IPS DF 6.9 (cell line): ENCODE measurements around the gene CHST11.

ENCODE experiments used
- DNase-seq: peaks from one replicate; pipeline ENCODE4 v3.0.0-alpha.2; 2013; ENCODE audit warnings: low read depth, low spot score
- H3K27ac ChIP-seq: one replicate; pipeline ENCODE4 v1.5.1; 2013; ENCODE audit warnings: low read length, control low read depth
- H3K27me3 ChIP-seq: 2 replicates; pipeline ENCODE4 v1.6.1; 2013; ENCODE audit warnings: mild to moderate bottlenecking, low read length; ENCODE audit not compliant: control insufficient read depth, insufficient read depth
- H3K36me3 ChIP-seq: 2 replicates; pipeline ENCODE4 v1.6.1; 2013; ENCODE audit warnings: low read length; ENCODE audit not compliant: control insufficient read depth, insufficient read depth
- H3K4me1 ChIP-seq: 2 replicates; pipeline ENCODE4 v1.6.1; 2013; ENCODE audit warnings: low read length; ENCODE audit not compliant: control insufficient read depth, insufficient read depth
- H3K4me3 ChIP-seq: 2 replicates; pipeline ENCODE4 v1.5.1; 2013; ENCODE audit warnings: mild to moderate bottlenecking, low read length
- H3K9me3 ChIP-seq: 2 replicates; pipeline ENCODE4 v1.6.1; 2013; ENCODE audit warnings: low read length, inconsistent platforms; ENCODE audit not compliant: control insufficient read depth, insufficient read depth
- WGBS: extraction: QIAGEN DNeasy Blood & Tissue Kit; methylation state at CpG from one replicate; pipeline ENCODE4 v1.1.7; 2013; ENCODE audit warnings: mixed read lengths, missing lambda C conversion rate; ENCODE audit not compliant: insufficient read length, insufficient coverage; 5-methylcytosine and 5-hydroxymethylcytosine counted together

Gene CHST11

DNA sequence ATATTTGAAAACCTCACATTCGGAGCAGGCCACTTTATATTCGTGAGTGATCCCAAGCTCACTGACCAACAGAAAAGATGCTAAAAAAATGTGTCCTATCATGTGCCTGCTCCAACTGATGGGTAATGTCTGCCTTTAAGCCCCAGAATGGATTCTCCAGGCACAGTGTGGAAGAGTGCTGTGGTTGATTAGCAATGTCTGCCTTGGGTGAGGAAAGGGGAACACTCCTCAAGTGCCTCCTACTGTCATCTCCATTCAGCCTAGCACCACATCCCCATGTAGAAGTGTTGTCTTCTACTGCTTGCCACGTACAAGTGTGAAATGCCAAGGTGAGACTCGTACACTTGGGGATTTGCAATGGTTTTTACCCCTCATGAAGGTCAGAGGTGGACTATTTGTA lies 302.0 kb downstream of the CHST11 start:
- H3K4me3 ChIP-seq = no peak overlapping the region
- peaks cover 1% of the 10 kb centered on the region; the same call in 1 of the 2 replicates for H3K4me1 ChIP-seq
- H3K9me3 ChIP-seq = no peaks in the 10 kb centered on the region
- no CpG with 5 or more reads among the region's 4 CpGs for WGBS
- H3K27me3 ChIP-seq = no peaks in the 10 kb centered on the region
- no peak for DNase-seq
- no peak overlapping the region for H3K27ac ChIP-seq
- no peaks in the 10 kb centered on the region for H3K36me3 ChIP-seq

DNA sequence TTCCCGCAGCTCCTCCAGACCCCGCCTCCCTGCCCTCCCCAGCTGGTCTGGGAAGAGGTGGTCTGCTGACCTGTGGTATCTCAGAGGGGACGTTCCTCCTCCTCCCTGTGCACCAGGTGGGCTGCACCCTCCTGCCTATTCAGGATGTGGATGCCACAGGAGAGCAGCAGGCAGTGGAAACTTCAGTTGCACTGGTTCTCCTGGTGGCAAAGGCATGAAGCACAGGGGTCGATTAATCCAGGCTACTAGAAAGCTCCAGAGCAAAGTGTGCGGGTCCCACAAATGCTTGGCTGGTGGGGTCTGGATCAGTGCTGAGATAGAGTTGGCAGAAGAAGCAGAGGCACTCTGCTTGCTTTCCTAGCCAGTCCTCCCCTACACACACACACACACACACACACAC lies 304.3 kb downstream of the CHST11 start:
- Histone ChIP-seq H3K4me1 (peaks cover 1% of the 10 kb centered on the region; the same call in 1 of the 2 replicates), H3K4me3 (no peak overlapping the region), H3K9me3 (no peaks in the 10 kb centered on the region), H3K27me3 (no peaks in the 10 kb centered on the region), H3K27ac (no peak overlapping the region), H3K36me3 (no peaks in the 10 kb centered on the region)
- DNase-seq = no peak
- no CpG with 5 or more reads among the region's 5 CpGs for whole genome bisulfite sequencing

DNA sequence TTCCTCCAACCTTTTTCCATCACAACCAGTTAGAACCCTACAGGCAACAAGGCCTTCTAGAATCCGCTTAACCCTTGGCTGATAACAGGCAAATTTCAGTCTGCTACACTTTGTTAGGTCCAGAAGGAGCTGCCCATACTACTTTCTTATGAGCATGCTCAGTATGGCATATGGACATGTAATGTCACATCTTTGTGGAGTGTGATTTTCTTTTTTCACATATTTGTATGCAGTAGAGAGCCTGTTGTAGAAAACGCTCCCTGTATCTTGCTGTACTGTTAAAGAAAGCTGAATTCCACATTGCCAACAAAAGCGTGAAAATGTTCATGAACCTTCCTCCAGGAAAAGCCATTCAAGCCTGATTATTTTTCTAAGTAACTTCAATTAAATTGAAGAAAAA lies 304.9 kb downstream of the CHST11 start:
- no CpG with 5 or more reads among the region's 3 CpGs for WGBS
- Histone ChIP-seq H3K36me3 (no peaks in the 10 kb centered on the region), H3K27me3 (no peaks in the 10 kb centered on the region), H3K4me3 (no peak overlapping the region), H3K4me1 (peaks cover 1% of the 10 kb centered on the region; the same call in 1 of the 2 replicates), H3K27ac (no peak overlapping the region), H3K9me3 (no peaks in the 10 kb centered on the region)
- no peak for DNase-seq

DNA sequence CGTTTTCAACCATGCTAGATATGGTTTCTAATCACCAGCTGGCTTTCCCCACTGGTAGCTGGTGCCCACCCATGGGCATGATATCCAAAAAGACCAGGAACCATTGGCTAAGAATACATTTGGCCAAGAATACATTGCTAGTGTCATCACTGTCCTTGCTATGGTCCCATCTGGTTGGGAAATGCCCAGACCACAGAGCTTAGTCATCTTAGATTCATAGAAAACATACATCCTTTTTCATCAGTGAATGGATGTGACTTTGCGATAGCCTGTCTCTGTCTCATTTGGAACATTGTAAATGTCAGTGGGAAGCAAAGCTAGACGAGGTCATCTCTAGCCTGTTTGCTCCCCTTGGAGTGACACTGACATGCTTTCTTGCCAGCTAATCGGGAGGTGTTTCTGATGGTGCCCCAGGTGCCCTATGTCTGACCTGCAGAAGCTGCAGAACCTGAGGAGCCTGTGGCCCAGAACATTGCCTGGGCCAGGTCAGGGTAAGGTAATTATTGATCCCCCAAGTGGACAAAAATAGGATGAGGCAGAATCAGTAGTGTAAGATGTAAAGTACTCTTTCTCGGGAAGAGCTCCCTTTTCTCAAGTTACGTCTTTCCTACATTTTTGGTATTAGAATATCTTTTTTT lies 306.5 kb downstream of the CHST11 start:
- no peaks in the 10 kb centered on the region for H3K27me3 ChIP-seq
- H3K27ac ChIP-seq = no peak overlapping the region
- no peak for DNase-seq
- H3K36me3 ChIP-seq = no peaks in the 10 kb centered on the region
- H3K9me3 ChIP-seq = no peaks in the 10 kb centered on the region
- peaks cover 3% of the 10 kb centered on the region; the same call in 1 of the 2 replicates for H3K4me1 ChIP-seq
- H3K4me3 ChIP-seq = no peak overlapping the region
- WGBS = no CpG with 5 or more reads among the region's 6 CpGs

DNA sequence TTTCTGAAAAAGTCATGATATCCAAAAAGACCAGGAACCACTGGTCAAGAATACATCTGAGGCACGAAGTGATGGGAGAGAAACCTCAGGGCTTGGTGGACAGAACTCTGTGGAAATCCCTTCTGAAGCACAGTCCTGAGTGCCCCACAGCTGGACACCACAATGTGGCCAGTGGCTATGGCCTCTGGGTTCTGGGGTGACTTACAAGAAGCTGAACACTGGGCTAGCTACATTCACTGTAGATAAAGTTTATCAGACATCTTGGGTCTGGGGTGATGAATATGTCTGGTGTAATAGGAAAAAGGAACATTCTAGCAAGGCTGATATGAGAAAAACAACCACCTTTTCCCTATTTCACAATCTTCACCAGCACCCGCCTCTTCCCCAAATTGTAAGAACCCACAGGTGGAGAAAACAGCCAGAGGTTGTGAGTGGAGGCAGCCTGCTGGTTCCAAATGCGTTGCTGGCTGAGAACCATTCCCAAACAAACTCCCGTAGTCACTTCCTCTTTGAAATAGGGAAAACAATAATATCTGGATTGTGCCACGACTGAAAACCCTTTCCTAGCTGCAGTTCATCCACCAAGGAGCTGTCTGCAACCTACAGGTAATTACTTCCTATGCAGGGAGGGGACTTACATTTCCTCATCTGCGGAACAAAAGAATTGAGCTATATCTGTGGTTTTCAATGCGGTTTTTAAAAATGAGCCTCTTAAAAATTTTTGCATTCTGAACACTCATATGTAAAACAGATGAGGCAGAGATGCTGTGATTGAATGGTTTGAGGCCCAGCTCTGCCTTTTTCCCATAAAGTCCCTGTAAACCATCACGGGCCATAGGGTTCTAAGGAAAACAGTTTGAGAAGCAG lies 307.7 kb downstream of the CHST11 start:
- Histone ChIP-seq H3K4me3 (no peak overlapping the region), H3K9me3 (no peaks in the 10 kb centered on the region), H3K36me3 (no peaks in the 10 kb centered on the region), H3K27ac (no peak overlapping the region), H3K27me3 (no peaks in the 10 kb centered on the region), H3K4me1 (peaks cover 5% of the 10 kb centered on the region; the same call in 1 of the 2 replicates)
- no peak for DNase-seq
- no CpG with 5 or more reads among the region's 8 CpGs for WGBS

DNA sequence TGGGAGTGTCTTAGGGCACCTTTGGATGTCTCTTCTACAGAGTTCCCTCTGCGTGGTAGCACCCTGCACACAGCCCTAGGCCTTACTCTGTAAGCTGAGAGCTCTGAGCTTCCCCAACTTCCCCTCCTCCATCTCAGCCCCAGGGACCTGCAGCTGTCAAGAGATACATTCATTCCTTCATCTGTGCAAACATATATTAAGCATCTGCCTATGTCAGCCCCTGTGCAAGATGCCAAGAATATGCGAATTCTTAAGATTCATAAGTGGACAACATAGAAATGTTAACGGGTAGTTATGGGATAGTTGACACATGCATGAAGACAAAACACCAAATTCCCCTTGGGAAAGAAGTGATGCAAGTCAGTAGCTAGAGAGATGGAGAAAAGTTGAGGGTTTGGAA lies 310.5 kb downstream of the CHST11 start:
- H3K36me3 ChIP-seq = no peaks in the 10 kb centered on the region
- no peaks in the 10 kb centered on the region for H3K9me3 ChIP-seq
- H3K27ac ChIP-seq = no peak overlapping the region
- H3K4me1 ChIP-seq = peaks cover 4% of the 10 kb centered on the region; the same call in 1 of the 2 replicates
- no CpG with 5 or more reads among the region's 3 CpGs for WGBS
- no peak overlapping the region for H3K4me3 ChIP-seq
- no peaks in the 10 kb centered on the region for H3K27me3 ChIP-seq
- DNase-seq = no peak

DNA sequence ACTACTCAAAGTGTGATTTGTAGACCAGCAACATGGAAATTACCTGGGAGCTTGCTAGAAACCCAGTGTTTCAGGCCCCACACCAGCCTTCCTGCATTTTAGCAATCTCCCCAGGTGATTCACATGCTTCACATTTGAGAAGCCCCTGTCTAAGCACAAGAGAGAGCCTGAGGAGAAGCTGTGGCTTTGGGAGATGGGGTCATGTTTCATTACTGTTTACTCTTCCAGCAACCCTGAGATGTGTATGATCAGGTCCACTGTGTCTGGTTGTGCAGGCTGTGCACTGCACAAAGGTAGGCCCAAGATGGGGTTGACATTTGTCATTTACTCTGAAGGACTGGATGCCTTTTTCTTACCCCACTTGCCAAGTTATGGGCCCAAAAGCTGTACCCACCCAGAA lies 311.3 kb downstream of the CHST11 start:
- Histone ChIP-seq H3K36me3 (no peaks in the 10 kb centered on the region), H3K4me3 (no peak overlapping the region), H3K4me1 (peaks cover 4% of the 10 kb centered on the region; the same call in 1 of the 2 replicates), H3K9me3 (no peaks in the 10 kb centered on the region), H3K27me3 (no peaks in the 10 kb centered on the region), H3K27ac (no peak overlapping the region)
- no peak for DNase-seq

DNA sequence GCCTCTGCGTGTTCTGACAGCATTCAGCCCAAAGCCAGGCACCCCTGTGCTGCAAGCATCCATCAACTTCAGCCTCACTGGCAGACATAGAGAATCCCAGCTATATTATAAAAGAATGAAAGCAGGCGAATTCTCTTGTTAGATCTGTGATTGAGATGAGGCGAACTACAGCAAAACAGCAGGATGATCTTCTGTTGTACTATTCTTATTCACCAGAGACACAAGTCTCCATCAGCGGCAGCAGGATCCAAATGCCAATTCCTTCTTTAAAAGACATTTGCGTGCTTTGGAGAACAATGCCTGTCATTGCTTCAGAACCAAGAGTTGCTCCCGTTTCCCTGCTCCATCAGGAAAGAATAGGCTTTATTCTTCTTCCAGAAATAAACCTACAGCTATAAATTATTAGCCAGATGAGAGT lies 312.4 kb downstream of the CHST11 start:
- no peaks in the 10 kb centered on the region for H3K9me3 ChIP-seq
- no peak for DNase-seq
- H3K27me3 ChIP-seq = no peaks in the 10 kb centered on the region
- H3K36me3 ChIP-seq = no peaks in the 10 kb centered on the region
- H3K4me3 ChIP-seq = no peak overlapping the region
- WGBS = no CpG with 5 or more reads among the region's 6 CpGs
- H3K27ac ChIP-seq = no peak overlapping the region
- peaks cover 4% of the 10 kb centered on the region; the same call in 1 of the 2 replicates for H3K4me1 ChIP-seq

DNA sequence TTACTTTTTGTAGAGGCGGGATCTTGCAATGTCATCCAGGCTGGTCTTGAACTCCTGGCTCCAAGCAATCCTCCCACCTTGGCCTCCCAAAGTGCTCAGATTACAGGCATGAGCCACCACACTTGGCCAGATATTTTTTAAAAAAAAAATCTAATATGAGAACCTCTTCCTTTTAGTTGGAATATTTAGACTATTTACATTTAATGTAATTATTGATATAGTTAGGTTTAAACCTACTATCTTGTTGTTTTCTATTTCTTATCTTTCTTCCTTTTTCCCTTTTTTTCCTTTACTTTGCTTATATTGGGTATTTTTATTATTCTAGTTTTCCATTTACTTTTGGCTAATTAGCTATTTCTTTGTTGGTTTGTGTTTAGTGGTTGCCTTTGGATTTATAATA lies 315.6 kb downstream of the CHST11 start:
- WGBS = no CpG with 5 or more reads among the region's 1 CpG
- Histone ChIP-seq H3K4me1 (peaks cover 2% of the 10 kb centered on the region; the same call in 1 of the 2 replicates), H3K4me3 (no peak overlapping the region), H3K27ac (no peak overlapping the region), H3K27me3 (no peaks in the 10 kb centered on the region), H3K9me3 (no peaks in the 10 kb centered on the region), H3K36me3 (no peaks in the 10 kb centered on the region)
- DNase-seq = no peak

DNA sequence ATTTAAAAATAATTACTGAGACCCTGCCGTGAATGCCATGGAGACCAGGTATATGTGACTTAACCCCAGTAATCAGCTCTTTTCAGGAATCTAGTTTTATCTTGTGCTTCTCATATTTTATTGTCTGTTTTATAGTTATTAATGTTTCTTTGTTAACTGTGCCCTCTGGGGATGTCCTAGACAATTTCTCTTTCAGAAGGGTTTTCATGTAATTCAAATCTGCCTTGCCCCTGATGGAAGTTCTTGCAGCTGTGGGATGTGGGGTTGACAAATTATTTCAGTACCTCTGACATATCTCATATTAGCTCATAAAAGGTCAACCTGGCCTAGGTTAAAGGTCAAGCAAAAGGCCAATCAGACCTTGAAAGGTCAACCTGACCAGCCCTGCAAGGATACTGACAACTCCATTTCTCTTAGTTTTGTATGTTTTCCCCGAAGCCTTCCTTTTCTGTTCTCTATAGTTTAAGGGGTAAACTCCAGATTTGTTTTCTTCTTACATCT lies 319.0 kb downstream of the CHST11 start:
- no peaks in the 10 kb centered on the region for H3K36me3 ChIP-seq
- H3K4me3 ChIP-seq = no peak overlapping the region
- no peak overlapping the region for H3K27ac ChIP-seq
- DNase-seq = no peak
- H3K9me3 ChIP-seq = no peaks in the 10 kb centered on the region
- no CpG with 5 or more reads among the region's 2 CpGs for WGBS
- no peaks in the 10 kb centered on the region for H3K4me1 ChIP-seq
- H3K27me3 ChIP-seq = no peaks in the 10 kb centered on the region
